ENCODE data around the gene LCN2.
"Not testable (repeated sequence)": the region's sequence is repeated elsewhere in the genome, so short reads cannot be mapped to it uniquely, and the experiment has no call there.

The LCN2 gene

DNA sequence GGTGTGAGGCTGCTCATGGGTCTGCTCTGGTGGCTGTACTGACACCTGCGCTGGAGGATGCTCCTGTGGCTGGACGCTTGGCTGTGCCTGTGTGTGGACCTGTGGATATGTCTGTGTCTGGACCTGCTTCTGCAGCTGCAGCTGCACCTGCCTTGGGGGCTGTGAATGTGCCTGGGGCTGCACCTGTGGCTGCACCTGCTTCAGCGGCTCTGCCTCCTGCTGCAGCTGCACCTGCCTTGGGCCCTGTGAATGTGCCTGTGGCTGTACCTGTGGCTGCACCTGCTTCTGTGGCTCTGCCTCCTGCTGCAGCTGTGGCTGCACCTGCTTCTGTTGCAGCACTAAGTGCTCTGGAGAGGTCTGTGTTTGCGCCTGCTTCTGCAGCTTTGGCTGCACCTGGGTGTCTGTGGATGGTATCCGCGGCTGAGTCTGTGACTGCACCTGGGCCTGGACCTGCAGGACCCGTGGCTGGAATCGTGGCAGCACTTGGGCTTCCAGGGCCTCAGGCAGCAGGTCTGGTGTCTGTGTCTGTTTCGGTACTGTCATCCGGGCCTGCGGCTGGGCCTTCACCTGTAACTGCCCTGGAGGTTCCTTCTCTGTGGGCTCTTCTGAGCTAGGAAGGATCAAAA lies 29.7 kb downstream of the LCN2 start:
- H3K4me3 ChIP-seq (ENCODE audit: low read depth, low read length): no peak overlapping the region
- TF ChIP-seq, protein P1, sequence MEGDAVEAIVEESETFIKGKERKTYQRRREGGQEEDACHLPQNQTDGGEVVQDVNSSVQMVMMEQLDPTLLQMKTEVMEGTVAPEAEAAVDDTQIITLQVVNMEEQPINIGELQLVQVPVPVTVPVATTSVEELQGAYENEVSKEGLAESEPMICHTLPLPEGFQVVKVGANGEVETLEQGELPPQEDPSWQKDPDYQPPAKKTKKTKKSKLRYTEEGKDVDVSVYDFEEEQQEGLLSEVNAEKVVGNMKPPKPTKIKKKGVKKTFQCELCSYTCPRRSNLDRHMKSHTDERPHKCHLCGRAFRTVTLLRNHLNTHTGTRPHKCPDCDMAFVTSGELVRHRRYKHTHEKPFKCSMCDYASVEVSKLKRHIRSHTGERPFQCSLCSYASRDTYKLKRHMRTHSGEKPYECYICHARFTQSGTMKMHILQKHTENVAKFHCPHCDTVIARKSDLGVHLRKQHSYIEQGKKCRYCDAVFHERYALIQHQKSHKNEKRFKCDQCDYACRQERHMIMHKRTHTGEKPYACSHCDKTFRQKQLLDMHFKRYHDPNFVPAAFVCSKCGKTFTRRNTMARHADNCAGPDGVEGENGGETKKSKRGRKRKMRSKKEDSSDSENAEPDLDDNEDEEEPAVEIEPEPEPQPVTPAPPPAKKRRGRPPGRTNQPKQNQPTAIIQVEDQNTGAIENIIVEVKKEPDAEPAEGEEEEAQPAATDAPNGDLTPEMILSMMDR (IDR thresholded peaks at IDR 0.05; ENCODE audit: low read depth, low read length, missing control alignments): no peak
- DNase-seq (ENCODE audit: low read depth): no peak

DNA sequence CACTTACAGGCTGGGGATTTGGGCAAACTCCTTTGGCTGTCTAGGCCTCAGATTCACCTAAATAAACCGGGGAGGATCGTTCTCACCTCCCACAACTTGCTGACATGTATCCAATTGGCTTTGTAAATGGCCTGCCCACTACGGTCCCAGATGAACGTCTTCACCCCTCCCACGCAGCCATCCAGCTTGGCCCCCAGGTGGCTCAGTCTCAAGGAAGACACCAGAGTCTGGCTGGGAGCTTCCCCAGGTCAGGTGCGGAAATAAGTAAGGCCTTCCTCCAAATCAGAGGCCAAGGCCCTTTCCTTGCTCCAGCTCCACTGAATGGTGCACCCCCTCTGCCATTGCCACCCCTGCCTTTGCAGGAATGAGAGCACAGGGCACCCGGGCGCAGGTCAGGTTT lies 30.7 kb downstream of the LCN2 start:
- H3K4me3 ChIP-seq (ENCODE audit: low read depth, low read length): no peak overlapping the region
- TF ChIP-seq, protein P1 (IDR thresholded peaks at IDR 0.05; ENCODE audit: low read depth, low read length, missing control alignments): no peak
- DNase-seq (ENCODE audit: low read depth): no peak

DNA sequence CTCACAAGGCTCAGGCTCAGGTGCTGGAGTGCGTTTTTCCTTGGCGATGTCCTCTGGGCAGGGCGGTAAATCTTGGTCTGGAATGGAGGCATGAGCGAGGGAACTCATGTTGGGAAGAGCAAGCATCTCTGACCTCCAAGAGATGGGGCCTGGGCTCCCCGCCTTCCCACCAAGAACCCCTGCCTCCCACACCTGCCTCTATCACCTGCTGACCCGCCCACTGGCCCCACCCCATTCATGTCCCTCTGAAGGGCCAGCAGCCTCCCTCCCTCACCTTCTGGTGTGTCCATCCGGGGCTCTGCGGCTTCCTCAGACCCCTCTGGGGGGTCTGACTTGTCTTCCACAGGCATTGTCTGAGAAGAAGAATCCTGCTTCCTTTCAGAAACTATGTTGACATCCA lies 31.2 kb downstream of the LCN2 start:
- TF ChIP-seq, protein P1 (IDR thresholded peaks at IDR 0.05; ENCODE audit: low read depth, low read length, missing control alignments): no peak

DNA sequence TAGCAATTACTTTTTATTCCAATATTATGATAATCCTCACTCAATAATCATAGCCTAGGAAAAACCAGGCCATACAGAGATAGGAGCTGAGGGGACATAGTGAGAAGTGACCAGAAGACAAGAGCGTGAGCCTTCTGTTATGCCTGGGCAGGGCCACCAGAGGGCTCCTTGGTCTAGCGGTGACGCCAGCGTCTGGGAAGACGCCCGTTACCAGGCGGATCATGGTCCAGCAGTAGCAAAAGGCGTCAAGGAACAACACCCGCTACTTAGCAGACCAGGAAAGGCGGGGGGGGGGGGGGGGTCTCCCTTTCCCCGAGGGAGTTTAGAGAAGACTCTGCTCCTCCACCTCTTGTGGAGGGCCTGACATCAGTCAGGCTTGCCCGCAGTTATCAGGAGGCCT lies 32.2 kb downstream of the LCN2 start:
- not testable (repeated sequence) for H3K4me3 ChIP-seq (ENCODE audit: low read depth, low read length); DNase-seq (ENCODE audit: low read depth)
- TF ChIP-seq, protein P1 (IDR thresholded peaks at IDR 0.05; ENCODE audit: low read depth, low read length, missing control alignments): peak; percentile 12

More for the DNA sequence above, 31.2 kb downstream of the LCN2 start:
- no peak overlapping the region for H3K4me3 ChIP-seq (ENCODE audit: low read depth, low read length)
- DNase-seq (ENCODE audit: low read depth): no peak

DNA sequence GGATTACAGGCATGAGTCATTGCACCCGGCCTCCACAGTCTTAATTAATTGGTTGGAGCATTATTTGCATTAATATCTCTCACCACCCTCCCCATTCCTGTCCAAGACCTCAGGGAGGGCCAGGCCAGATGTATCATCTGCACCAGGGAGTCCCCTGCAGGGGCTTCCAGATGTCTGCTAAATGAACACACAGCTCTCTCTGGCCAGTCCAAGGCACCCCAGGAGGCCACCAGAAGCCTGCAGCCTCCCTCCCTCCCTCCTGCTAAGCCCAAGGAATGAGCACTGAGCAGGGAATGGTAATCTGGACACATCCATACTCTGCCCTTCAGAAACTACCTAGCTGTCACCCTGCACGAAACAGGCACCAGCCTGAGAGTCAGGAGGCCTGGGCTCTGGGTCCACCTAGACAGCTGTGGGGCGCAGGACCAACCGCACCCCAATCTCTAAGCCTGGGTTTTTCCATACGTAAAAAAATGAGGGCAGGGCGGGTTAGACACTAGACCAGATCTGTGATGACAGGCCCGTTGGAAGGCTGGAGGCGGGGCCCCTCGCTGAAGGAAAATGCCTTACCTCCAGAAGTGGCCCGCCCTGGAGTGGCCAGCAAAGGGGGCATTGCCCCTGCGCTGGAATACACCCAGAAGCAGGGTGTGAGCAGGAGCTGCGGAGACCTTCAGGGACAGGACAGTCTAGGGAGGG lies 33.8 kb downstream of the LCN2 start:
- DNase-seq (ENCODE audit: low read depth): no peak
- H3K4me3 ChIP-seq (ENCODE audit: low read depth, low read length): no peak overlapping the region
- TF ChIP-seq, protein P1 (IDR thresholded peaks at IDR 0.05; ENCODE audit: low read depth, low read length, missing control alignments): no peak

DNA sequence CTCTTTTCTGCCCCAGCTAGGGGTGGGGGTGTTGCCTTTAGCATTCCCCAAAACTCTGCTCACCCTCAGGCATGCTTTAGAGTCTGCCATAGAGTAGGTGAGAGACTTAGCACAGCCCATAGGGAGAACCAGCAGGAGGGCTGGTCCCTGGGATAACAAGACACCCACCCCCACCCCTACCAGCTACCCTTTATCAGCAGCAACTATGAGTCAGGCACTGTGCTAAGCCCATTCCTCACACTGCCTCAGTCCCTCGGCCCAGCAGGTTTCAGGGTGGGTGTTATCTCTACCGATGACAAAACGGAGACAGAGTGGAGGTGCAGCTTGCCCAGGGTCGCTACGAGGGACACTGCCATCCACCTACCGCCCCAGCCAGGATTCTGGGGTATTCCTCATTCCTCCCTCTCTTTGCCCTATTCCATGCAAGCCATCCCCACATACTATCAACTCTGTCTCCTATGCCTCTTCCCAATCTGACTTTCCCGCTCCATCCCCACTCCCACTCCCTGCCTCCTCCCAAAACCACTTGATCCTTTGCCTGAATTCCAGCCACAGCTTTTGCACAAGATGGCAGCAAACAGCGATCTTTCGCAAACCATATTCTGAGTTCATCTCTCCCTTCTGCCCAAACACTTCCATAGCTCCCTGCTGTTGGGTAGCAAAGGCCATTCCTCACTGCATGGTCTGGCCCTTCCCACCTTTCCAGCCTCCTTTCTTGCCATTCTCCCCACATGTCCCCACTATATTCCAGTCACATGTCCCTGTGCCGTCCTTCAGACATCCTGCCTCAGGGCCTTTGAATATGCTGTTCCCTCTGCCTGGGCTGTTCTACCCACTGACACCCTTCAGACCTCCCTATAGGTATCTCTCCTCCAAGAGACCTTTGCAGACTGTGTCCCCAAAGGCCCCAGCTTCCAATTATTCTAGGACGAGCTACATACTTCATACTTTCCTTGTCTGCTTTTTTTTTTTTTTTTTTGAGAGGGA lies 37.0 kb downstream of the LCN2 start:
- DNase-seq (ENCODE audit: low read depth): no peak
- TF ChIP-seq, protein P1 (IDR thresholded peaks at IDR 0.05; ENCODE audit: low read depth, low read length, missing control alignments): no peak
- H3K4me3 ChIP-seq (ENCODE audit: low read depth, low read length): no peak overlapping the region

All from GM12864 (cell line).